Mesodermal cell (in vitro differentiated cells): ENCODE data around the gene GPR85. TPM values are rescaled to one million over a fixed set of nuclear protein-coding genes. Genes with fewer than 3 reads are reported as not detected.
"Not testable (repeated sequence)": the region's sequence is repeated elsewhere in the genome, so short reads cannot be mapped to it uniquely, and the experiment has no call there.

Experiments used
- H3K27ac ChIP-seq: 2 replicates; pipeline ENCODE4 v1.7.0; 2013; ENCODE audit warnings: mild to moderate bottlenecking, low read depth, low read length, moderate library complexity; ENCODE audit not compliant: severe bottlenecking
- H3K36me3 ChIP-seq: 2 replicates; pipeline ENCODE4 v1.7.1; 2013; ENCODE audit warnings: mild to moderate bottlenecking, low read length, moderate library complexity; ENCODE audit not compliant: control insufficient read depth, insufficient read depth
- H3K4me1 ChIP-seq: one replicate; pipeline ENCODE4 v1.7.1; 2013; ENCODE audit warnings: mild to moderate bottlenecking, low read length; ENCODE audit not compliant: insufficient read depth, control insufficient read depth, poor library complexity, severe bottlenecking
- H3K4me3 ChIP-seq: 2 replicates; pipeline ENCODE4 v1.7.0; 2013; ENCODE audit warnings: low read length, control low read depth, mild to moderate bottlenecking; ENCODE audit not compliant: insufficient read depth, poor library complexity, severe bottlenecking; ENCODE audit errors: extremely low read depth
- H3K9me3 ChIP-seq: 2 replicates; pipeline ENCODE4 v1.7.1; 2013; ENCODE audit warnings: mild to moderate bottlenecking, low read length, moderate library complexity; ENCODE audit not compliant: control insufficient read depth
- WGBS, 2 experiments: methylation state at CpG; one replicate each; pipeline ENCODE4 v1.1.5; 2013; ENCODE audit warnings: missing lambda C conversion rate in 2 of 2; ENCODE audit not compliant: insufficient coverage in 2 of 2; 5-methylcytosine and 5-hydroxymethylcytosine counted together
- polyA plus RNA-seq, 2 experiments: library from polyadenylated mRNA; stranded (reverse); fragments of 50-300 nt; gene quantifications; one replicate each; pipeline ENCODE4 v1.2.3, GENCODE V29; 2013

GPR85 gene
- polyA plus RNA-seq (2013, experiment 1 of 2) = 2.1 TPM
- polyA plus RNA-seq (2013, experiment 2 of 2) = 2.4 TPM

DNA sequence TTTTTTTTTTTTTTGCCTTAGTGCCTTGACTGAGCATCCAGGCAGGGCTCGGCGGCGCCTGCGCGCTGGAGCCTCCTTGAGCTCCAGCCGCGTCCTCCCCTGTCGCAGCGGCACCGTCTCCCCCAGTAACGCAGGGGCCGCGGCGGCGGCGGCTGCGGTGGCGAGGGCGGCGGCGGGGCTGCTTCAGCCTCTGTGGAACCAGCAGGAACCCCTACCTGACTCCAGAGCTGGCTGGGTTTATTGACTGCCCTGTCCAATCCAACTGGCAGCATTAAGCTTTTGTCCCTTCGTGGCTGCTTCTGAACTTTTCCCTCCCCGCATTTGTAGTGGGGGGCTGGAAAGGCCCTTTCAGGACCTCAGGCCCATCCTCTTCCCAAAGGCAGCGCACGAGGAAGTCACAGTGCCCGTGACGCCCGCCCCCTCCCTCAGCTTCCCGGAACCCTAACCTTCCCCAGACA is at the start of gene GPR85:
Gene GPR85, minus strand, starts transcription at position 397 of the 458 bp plus-strand sequence. CDS start 2,106 bp downstream, outside the sequence.
- 1% methylated on average over 22 of the region's 29 CpGs for WGBS, 2 experiments

DNA sequence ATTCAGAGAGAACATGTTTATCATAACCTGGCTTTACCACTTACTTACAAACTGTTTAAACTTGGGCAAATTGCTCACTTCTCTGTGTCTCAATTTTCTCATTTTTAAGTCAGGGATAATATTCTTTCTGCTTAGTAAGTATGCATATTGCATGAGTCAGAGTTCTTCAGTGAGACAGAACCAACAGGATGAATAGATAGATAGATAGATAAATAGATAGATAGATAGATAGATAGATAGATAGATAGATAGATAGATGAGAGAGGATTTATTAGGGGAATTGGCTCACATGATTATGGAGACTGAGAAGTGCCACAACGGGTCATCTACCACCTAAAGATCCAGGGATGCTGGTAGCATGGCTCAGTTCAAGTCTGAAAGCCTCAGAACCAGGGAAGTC is 47.4 kb upstream of the GPR85 start:
- 86 to 100% methylated on average over 1 of the region's 1 CpG for WGBS, 2 experiments
- no peak overlapping the region for H3K27ac ChIP-seq
- no peaks in the 10 kb centered on the region for H3K36me3 ChIP-seq
- H3K9me3 ChIP-seq = no peaks in the 10 kb centered on the region
- no peak overlapping the region for H3K4me3 ChIP-seq
- no peaks in the 10 kb centered on the region for H3K4me1 ChIP-seq

More for the DNA sequence above, at the start of gene GPR85:
- Histone ChIP-seq H3K27ac (peak within 1 kb of the TSS; percentile 33), H3K4me3 (peak within 1 kb of the TSS; percentile 43), H3K36me3 (no peaks in the 10 kb centered on the region), H3K9me3 (no peaks in the 10 kb centered on the region), H3K4me1 (no peaks in the 10 kb centered on the region)

- Histone ChIP-seq H3K4me1 (no peaks in the 10 kb centered on the region), H3K9me3 (no peaks in the 10 kb centered on the region), H3K27ac (no peak overlapping the region), H3K4me3 (no peak overlapping the region), H3K36me3 (no peaks in the 10 kb centered on the region)
- 82 to 85% methylated on average over 2 of the region's 2 CpGs for WGBS, 2 experiments
Measured at GRCh38 chr7:113131367-113131766, 44.7 kb upstream of the GPR85 start.

DNA sequence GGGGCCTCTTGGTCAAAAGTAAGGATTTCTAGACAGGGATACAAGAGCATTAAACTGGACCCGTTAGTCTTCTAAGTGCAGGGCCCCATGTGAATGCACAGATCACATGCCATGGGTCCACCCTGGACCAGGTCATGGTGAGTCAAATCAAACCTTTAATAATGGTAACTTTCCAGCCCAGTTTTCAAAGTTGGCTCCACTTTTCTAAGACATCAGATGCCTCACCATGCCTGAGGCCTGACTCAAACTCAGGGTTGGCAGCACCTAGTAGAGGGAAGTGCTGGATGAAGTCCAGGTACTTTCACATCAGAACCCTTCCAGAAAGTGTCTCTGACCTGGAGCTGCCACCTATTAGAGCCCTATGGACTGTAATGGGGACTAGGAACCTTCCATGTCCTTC is 41.4 kb upstream of the GPR85 start:
- no peaks in the 10 kb centered on the region for H3K4me1 ChIP-seq
- WGBS, 2 experiments = 86 to 100% methylated on average over 1 of the region's 1 CpG
- no peak overlapping the region for H3K4me3 ChIP-seq
- H3K9me3 ChIP-seq = no peaks in the 10 kb centered on the region
- no peak overlapping the region for H3K27ac ChIP-seq
- no peaks in the 10 kb centered on the region for H3K36me3 ChIP-seq

DNA sequence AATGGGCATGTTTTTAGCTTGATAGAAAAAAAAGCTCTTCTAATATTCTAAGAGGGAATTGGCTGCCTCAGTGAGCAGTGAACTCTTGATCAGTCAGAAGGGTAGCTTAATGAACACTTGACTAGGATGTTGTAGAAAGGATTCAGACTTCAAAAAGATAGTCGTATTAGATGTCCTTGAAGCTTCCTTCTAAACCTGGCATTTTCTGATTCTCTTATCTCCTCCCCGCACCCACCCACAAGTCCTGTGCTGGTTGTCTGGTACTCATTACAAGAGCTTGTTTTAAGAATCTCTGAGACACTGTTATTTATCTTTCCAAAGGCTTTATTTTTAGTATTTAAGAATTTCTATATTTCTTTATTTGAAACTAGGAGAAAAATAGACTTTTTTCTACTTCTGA is 39.1 kb upstream of the GPR85 start:
- Histone ChIP-seq H3K4me1 (peaks cover 2% of the 10 kb centered on the region), H3K4me3 (no peak overlapping the region), H3K36me3 (no peaks in the 10 kb centered on the region), H3K9me3 (no peaks in the 10 kb centered on the region), H3K27ac (no peak overlapping the region)
- WGBS, 2 experiments = no CpG with 5 or more reads among the region's 2 CpGs

DNA sequence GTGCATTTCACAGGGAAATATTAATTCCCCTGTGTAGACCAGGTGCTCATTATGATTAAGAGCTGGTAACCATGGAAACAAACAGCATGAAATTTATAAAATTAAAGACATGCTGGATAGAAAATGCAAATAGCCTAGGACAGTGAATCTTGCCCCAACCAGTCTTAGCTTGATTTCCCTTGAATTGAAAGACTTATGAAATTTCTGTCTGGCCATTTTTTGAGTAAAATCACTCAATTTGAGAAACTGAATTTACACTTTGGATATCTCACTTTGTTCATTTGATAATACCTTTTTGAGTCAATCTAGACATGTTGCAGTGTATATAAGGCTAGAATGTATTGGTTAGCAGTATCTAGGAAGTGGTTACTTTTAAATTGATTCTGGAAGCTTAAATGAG is 36.1 kb upstream of the GPR85 start:
- no peaks in the 10 kb centered on the region for H3K9me3 ChIP-seq
- no peak overlapping the region for H3K4me3 ChIP-seq
- H3K36me3 ChIP-seq = no peaks in the 10 kb centered on the region
- no peak overlapping the region for H3K27ac ChIP-seq
- H3K4me1 ChIP-seq = peaks cover 2% of the 10 kb centered on the region

DNA sequence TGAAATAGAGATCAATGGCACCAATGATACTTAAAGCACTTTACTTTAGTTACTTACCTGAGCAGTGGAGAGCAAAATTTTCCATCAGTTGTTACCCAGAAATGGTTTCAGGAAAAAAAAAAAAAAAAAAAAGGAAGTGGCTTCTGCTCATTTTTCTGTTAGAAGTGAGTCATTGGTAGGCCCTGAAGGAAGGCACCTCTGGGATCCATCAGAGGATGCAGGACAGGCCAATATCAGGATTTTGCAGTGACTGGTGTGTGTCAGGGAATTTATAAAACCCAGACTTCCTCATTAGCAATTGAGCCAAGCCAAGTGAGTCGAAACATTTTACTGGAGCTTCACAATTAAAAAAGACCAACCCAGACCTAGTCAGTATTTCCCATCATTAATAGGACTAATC is 34.0 kb upstream of the GPR85 start:
- Histone ChIP-seq H3K27ac (peak overlapping the region; percentile 74), H3K4me1 (peaks cover 2% of the 10 kb centered on the region), H3K9me3 (no peaks in the 10 kb centered on the region), H3K36me3 (peaks cover 11% of the 10 kb centered on the region), H3K4me3 (no peak overlapping the region)
- 40% methylated on average over 1 of the region's 1 CpG; no CpG with 5 or more reads in 1 of the 2 experiments for WGBS, 2 experiments

DNA sequence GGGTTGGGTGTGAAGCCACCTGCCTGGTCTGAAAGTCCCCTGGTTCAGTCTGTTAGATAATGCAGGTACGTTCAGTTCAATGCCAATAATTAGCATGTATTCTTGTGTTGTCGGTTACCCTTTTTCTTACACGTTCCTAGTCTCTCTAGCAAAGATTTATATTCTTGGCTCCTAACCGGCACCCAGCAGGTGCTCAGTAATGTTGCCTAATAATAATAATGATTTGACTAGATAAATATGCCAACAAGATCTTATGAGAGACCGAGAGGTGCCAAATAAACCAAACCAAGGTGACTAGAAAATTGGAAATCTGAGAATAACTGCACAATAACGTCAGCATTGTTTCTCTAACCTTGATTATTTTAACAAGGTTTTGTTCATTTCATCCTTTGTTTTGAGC is 32.8 kb upstream of the GPR85 start:
- WGBS, 2 experiments = 94 to 100% methylated on average over 1 to 3 of the region's 6 CpGs
- H3K4me3 ChIP-seq = no peak overlapping the region
- H3K9me3 ChIP-seq = no peaks in the 10 kb centered on the region
- peaks cover 23% of the 10 kb centered on the region for H3K36me3 ChIP-seq
- peaks cover 2% of the 10 kb centered on the region for H3K4me1 ChIP-seq
- no peak overlapping the region for H3K27ac ChIP-seq

DNA sequence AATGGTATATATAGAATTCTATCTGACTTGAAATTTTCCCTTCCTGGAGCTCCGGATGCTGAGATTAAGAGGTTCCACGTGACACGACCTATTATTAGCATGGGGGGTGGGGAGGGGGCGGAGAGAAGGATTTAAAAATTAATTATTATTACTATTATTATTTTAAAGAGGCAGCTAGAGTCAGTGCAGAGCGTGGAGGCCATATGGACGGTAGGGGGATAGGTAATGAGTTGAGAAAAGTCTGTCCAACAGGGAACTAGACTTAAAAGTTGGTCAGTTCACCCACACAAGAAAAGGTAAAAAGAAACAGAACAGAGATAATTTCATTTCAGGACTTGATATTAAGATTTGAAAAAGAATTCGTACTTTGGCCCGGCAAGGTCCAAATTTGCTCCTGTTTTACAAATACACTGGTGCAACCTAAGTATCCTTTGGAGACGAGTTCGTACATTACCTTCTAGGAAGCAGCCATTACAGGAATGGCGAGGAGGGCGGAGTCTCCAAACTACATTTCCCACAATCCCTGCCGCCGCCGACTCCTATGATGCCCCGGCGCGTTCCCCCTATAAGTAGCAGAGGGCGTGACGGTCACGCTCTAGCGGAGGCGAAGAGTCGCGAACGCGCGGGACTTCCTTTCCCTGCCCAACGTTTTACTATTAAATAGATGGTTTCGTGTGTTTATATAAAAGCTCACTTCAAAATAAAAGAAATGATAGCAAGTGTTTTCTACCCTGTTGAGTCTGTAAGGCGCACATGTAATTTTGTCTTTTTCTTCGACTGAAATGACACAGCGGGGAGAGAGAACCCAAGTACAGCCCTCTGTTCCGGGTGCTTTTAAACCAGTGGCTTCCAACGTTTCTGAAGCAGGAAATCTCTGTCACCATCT is 31.7 kb upstream of the GPR85 start, which contains the start of gene SMIM30:
Gene SMIM30, minus strand, starts transcription at position 481 of the 886 bp plus-strand sequence. CDS start 976 bp downstream, outside the sequence.
- peaks cover 31% of the 10 kb centered on the region for H3K36me3 ChIP-seq
- H3K4me1 ChIP-seq = peaks cover 2% of the 10 kb centered on the region
- 3 to 5% methylated on average over 11 to 15 of the region's 35 CpGs for WGBS, 2 experiments
- peak within 1 kb of the TSS; percentile 71 for H3K4me3 ChIP-seq
- H3K27ac ChIP-seq = peak within 1 kb of the TSS; percentile 59
- H3K9me3 ChIP-seq = no peaks in the 10 kb centered on the region

DNA sequence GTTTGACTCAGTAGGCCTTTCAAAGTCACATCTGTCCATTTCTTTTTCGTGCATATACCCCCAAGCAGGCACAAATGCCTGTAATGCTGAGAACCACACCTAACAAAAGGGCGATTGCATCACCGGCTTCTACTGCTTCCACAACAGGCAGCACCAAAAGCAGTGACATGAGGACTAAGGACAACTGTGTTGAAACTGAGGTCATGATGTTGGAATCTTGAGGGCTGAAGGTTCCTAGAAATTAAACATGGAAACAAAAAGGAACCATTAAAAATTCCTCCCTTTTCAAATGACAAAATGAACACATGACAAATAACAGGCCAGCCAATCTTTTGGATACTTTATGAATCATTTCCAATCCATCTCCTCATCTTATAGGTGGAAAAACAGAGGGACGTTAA is 30.7 kb upstream of the GPR85 start:
- Histone ChIP-seq H3K36me3 (peaks cover 31% of the 10 kb centered on the region), H3K4me3 (peak overlapping the region; percentile 71), H3K27ac (peak overlapping the region; percentile 59)
- 64 to 67% methylated on average over 1 to 2 of the region's 4 CpGs for WGBS, 2 experiments
- H3K4me1 ChIP-seq, H3K9me3 ChIP-seq: not testable (repeated sequence)

DNA sequence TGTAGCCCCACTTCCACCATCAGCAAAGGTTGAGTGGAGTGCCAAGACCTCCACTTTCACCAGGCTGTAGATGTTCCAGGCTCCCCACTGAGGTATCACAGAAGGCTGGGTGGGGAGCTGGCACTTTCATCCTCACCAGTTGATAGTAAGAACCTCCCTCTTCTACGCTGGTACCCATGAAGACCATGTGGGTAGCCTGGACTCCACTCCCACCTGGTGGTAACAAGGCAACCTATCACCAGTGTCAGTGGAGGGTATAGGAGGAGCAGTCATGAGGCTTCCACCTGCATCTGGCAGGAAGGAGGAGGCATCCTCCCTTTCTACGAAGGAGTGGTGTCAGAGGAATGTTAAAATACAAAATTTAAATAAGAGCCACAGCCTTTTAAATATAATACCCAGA is 27.3 kb upstream of the GPR85 start:
- Histone ChIP-seq H3K9me3 (no peaks in the 10 kb centered on the region), H3K4me1 (no peaks in the 10 kb centered on the region), H3K27ac (no peak overlapping the region), H3K36me3 (peaks cover 31% of the 10 kb centered on the region), H3K4me3 (no peak overlapping the region)
- WGBS, 2 experiments = no CpG with 5 or more reads among the region's 2 CpGs
